ENCODE data around the gene MLLT6. TPM values are rescaled to one million over a fixed set of nuclear protein-coding genes. Genes with fewer than 3 reads are reported as not detected.
A peak's percentile ranks its signal among the peaks of the same experiment; 100 is the strongest.

Gene MLLT6
- total and polyA plus RNA-seq, 2 of the 13 experiments (the other 11 are each of a cell fraction or from before 2014, with no cell fraction given) = 50.7 to 69.5 TPM

DNA sequence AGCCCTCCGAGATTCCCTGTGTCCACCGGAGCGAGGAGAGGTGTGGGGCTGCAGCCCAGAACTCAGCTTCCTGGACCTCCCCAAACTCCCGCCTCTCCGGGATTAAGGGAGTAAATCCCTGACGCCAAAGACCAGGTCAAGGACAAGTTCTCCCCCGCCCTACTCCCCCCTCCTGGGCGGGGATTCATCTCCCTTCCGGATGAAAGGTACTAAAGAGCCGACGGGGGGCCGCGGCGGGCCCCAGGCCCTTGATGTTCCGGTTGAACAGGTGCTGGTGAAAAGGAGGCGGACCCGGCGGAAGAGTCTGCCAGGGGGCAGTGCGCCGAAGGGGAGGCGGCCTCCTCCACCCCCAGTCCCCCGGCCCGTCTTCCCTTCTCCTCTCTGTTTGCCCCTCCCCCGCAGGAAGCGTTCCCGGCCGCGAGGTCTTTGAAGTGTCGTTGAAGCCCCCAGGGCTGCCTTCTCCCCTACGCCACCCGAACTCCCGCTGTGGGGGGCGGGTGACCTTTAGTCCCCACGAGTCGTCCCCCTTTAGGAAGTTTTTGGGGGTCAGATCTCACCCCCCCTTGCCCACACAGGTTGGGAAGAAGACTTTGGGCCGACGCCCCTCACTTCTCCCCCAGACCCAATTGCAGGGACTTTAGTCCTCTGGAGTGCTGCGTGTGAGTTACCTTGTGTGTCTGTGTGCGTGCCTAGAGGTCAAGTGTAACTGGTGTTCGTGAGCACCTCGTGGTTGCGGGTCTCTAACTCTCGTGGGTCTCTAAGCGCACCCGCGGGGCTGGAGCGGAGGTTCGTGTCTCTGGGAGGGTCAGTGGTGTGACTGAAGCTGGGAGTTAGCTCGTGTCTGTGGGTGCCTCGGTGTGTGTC lies 1.1 kb upstream of the MLLT6 start (continued):
- TF ChIP-seq, protein P1, sequence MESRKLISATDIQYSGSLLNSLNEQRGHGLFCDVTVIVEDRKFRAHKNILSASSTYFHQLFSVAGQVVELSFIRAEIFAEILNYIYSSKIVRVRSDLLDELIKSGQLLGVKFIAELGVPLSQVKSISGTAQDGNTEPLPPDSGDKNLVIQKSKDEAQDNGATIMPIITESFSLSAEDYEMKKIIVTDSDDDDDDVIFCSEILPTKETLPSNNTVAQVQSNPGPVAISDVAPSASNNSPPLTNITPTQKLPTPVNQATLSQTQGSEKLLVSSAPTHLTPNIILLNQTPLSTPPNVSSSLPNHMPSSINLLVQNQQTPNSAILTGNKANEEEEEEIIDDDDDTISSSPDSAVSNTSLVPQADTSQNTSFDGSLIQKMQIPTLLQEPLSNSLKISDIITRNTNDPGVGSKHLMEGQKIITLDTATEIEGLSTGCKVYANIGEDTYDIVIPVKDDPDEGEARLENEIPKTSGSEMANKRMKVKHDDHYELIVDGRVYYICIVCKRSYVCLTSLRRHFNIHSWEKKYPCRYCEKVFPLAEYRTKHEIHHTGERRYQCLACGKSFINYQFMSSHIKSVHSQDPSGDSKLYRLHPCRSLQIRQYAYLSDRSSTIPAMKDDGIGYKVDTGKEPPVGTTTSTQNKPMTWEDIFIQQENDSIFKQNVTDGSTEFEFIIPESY (CRISPR knock-in tag; IDR thresholded peaks at IDR 0.05) = peak; percentile 58; the same call in 1 of the 2 replicates
- TF ChIP-seq KLF12 (CRISPR knock-in tag; IDR thresholded peaks at IDR 0.05; ENCODE audit: borderline replicate concordance) (no peak; the same call in 1 of the 2 replicates), ZSCAN25 (CRISPR knock-in tag; IDR thresholded peaks at IDR 0.05) (peak; percentile 95), SAP130 (CRISPR knock-in tag; IDR thresholded peaks at IDR 0.05; ENCODE audit: low read depth) (peak; percentile 99), NR1H2 (CRISPR knock-in tag; IDR thresholded peaks at IDR 0.05; ENCODE audit: borderline replicate concordance, low read depth) (no peak; the same call in none of the 2 replicates), BHLHE40 (IDR thresholded peaks at IDR 0.05; ENCODE audit: low read length) (peak; percentile 92), ZNF558 (CRISPR knock-in tag; IDR thresholded peaks at IDR 0.05; ENCODE audit: borderline replicate concordance) (peak; percentile 57), LCORL (IDR thresholded peaks at IDR 0.05) (peak; percentile 76; the same call in 1 of the 2 replicates), LCORL (CRISPR knock-in tag; IDR thresholded peaks at IDR 0.05) (peak; percentile 97), MBNL3 (CRISPR knock-in tag; conservative IDR thresholded peaks at IDR 0.05) (no peak), ZNF883 (CRISPR knock-in tag; IDR thresholded peaks at IDR 0.05; ENCODE audit: not compliant biosample characterization) (no peak), ZNF781 (CRISPR knock-in tag; IDR thresholded peaks at IDR 0.05; ENCODE audit: borderline replicate concordance, not compliant biosample characterization) (peak; percentile 82), PAWR (CRISPR knock-in tag; IDR thresholded peaks at IDR 0.05; ENCODE audit: borderline replicate concordance) (no peak; the same call in 1 of the 2 replicates), ZBTB38 (CRISPR knock-in tag; IDR thresholded peaks at IDR 0.05) (peak; percentile 79), MIER2 (CRISPR knock-in tag; IDR thresholded peaks at IDR 0.05) (peak; percentile 66; the same call in 1 of the 2 replicates)
- TF ChIP-seq, protein P2, sequence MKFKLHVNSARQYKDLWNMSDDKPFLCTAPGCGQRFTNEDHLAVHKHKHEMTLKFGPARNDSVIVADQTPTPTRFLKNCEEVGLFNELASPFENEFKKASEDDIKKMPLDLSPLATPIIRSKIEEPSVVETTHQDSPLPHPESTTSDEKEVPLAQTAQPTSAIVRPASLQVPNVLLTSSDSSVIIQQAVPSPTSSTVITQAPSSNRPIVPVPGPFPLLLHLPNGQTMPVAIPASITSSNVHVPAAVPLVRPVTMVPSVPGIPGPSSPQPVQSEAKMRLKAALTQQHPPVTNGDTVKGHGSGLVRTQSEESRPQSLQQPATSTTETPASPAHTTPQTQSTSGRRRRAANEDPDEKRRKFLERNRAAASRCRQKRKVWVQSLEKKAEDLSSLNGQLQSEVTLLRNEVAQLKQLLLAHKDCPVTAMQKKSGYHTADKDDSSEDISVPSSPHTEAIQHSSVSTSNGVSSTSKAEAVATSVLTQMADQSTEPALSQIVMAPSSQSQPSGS (CRISPR knock-in tag; IDR thresholded peaks at IDR 0.05) = peak; percentile 97
- TF ChIP-seq, protein P3, sequence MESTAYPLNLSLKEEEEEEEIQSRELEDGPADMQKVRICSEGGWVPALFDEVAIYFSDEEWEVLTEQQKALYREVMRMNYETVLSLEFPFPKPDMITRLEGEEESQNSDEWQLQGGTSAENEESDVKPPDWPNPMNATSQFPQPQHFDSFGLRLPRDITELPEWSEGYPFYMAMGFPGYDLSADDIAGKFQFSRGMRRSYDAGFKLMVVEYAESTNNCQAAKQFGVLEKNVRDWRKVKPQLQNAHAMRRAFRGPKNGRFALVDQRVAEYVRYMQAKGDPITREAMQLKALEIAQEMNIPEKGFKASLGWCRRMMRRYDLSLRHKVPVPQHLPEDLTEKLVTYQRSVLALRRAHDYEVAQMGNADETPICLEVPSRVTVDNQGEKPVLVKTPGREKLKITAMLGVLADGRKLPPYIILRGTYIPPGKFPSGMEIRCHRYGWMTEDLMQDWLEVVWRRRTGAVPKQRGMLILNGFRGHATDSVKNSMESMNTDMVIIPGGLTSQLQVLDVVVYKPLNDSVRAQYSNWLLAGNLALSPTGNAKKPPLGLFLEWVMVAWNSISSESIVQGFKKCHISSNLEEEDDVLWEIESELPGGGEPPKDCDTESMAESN (CRISPR knock-in tag; conservative IDR thresholded peaks at IDR 0.05) = peak; percentile 70; the same call in 1 of the 2 replicates
- TF ChIP-seq, protein P4, sequence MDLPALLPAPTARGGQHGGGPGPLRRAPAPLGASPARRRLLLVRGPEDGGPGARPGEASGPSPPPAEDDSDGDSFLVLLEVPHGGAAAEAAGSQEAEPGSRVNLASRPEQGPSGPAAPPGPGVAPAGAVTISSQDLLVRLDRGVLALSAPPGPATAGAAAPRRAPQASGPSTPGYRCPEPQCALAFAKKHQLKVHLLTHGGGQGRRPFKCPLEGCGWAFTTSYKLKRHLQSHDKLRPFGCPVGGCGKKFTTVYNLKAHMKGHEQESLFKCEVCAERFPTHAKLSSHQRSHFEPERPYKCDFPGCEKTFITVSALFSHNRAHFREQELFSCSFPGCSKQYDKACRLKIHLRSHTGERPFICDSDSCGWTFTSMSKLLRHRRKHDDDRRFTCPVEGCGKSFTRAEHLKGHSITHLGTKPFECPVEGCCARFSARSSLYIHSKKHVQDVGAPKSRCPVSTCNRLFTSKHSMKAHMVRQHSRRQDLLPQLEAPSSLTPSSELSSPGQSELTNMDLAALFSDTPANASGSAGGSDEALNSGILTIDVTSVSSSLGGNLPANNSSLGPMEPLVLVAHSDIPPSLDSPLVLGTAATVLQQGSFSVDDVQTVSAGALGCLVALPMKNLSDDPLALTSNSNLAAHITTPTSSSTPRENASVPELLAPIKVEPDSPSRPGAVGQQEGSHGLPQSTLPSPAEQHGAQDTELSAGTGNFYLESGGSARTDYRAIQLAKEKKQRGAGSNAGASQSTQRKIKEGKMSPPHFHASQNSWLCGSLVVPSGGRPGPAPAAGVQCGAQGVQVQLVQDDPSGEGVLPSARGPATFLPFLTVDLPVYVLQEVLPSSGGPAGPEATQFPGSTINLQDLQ (CRISPR knock-in tag; IDR thresholded peaks at IDR 0.05) = peak; percentile 90
- TF ChIP-seq, protein P5, sequence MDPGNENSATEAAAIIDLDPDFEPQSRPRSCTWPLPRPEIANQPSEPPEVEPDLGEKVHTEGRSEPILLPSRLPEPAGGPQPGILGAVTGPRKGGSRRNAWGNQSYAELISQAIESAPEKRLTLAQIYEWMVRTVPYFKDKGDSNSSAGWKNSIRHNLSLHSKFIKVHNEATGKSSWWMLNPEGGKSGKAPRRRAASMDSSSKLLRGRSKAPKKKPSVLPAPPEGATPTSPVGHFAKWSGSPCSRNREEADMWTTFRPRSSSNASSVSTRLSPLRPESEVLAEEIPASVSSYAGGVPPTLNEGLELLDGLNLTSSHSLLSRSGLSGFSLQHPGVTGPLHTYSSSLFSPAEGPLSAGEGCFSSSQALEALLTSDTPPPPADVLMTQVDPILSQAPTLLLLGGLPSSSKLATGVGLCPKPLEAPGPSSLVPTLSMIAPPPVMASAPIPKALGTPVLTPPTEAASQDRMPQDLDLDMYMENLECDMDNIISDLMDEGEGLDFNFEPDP (CRISPR knock-in tag; conservative IDR thresholded peaks at IDR 0.05) = 0 out of 2 replicates have a peak, but pooled peaks have one; percentile 5

Measured in HepG2 (cell line).